Measurements from ENCODE around the gene FATE1. TPM values are rescaled to one million over a fixed set of nuclear protein-coding genes. Genes with fewer than 3 reads are reported as not detected.

FATE1 gene, protein sequence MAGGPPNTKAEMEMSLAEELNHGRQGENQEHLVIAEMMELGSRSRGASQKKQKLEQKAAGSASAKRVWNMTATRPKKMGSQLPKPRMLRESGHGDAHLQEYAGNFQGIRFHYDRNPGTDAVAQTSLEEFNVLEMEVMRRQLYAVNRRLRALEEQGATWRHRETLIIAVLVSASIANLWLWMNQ
- total RNA-seq, result not detected in 2 replicates

DNA sequence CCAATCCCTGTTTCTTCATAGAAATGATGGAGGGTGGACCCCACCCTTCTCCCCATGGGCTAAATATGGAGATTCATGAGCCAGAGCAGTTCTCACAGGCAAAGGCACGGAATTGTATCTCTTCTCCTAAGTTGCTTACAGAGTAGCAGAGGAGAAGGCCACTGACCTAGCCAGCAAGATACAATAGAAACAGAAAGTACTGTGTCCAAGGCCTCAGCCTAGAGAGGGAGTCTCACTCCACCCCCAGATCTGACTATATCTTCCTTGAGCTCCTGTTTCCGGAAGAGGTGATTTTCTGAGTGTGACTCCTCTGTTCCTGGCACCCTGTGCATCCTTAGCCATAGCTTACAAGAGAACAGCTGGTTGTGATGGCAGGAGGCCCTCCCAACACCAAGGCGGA, at the start of gene FATE1:
FATE1 (plus strand) TSS at position 284 of the 400 bp plus-strand sequence; CDS start at position 369, 85 bp downstream.

DNA sequence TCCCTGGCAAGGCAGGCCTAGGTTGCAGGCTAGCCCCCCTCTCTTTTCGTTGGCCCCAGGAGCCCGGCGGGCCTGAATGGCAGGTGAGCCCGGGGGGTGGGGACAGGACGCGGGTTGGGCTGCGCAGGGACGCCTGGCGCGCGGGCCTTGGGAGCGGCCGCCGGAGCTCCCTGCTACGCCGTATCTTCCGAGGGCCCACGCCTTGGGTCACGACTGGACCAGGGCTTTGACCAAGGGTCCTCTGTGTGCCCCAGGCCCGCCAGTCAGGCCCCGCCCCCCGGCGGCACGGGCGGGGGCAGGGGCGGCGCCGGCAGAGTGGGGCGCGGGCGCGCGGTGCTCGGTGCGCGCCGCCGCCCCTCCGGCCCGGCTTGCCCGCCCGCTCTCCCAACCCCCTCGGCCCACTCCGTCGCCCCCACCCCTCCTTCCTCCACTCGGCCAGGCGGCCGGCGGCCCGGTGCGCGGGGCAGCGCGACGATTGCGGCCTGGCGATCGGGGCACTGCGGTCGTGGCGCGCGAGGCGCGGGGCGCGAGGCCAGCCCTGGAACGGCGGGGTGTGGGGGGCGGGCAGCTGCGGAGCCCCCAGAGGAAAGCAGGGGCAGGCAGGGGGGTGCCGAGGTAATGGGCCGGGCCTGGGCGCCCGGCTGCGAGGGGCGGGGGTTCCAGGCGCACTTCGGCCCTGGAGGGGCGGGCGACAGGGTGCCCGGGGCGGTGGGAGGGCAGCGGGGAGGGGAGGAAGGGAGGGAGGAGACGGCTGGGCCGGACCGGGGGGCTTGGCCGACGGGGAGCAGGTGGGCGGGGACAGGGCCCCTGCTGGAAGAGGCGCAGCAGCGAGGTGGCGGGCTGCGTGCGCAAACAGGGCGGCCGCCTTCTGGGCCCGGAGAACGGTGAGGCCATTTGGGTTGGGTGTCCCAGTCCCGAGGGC, 20.9 kb upstream of the FATE1 start, which contains the start of gene PRRG3:
PRRG3 (plus strand) TSS at position 798 of the 922 bp plus-strand sequence. CDS start 3,357 bp downstream, outside the sequence.

DNA sequence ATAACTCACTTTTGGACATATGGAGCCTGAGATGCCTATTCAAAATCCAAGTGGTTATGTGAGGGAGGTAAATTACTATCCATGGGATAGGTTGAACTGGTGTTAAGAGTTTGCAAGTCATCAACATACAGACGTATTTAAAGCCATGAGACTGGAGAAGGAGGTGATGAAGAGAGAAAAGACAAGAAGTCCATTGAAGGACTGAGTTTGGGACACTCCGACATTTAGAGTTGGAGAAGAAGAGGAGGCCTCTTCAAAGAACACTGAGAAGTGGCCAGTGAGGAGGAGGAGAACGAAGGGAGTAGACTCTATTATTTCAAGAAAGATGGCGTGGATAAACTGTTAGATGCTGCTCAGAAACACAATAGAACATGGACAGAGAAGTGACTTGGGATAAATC, 18.6 kb downstream of the FATE1 start, which contains the start of gene CNGA2:
CNGA2 (plus strand) TSS at position 301 of the 400 bp plus-strand sequence. CDS start 3,738 bp downstream, outside the sequence.

Other genes starting within 250 kb of the FATE1 start
- not detected in 2 replicates for gene PASD1, start 152.4 kb upstream of the FATE1 start, total RNA-seq
- gene PRRG3, start 20.6 kb upstream of the FATE1 start, total RNA-seq, result not detected in 2 replicates
- gene CNGA2, start 18.7 kb downstream of the FATE1 start, total RNA-seq, result not detected in 2 replicates
- gene MAGEA4, start 196.9 kb downstream of the FATE1 start, total RNA-seq, result not detected in 2 replicates